Psoas muscle (tissue), 8 donors: ENCODE results near the gene TLCD3B. TPM values are rescaled to one million over a fixed set of nuclear protein-coding genes. Genes with fewer than 3 reads are reported as not detected.
A peak's percentile ranks its signal among the peaks of the same experiment; 100 is the strongest.

ENCODE experiments used
- ATAC-seq, 4 donors: fragments of 200-7000 bp; cut with Tn5 transposase; one replicate each; pipeline ENCODE4 v1.9.1; 2020; ENCODE audit warnings: moderate library complexity in 3 of 4, mild to moderate bottlenecking in 2 of 4
- DNase-seq, 2 donors: peaks; one replicate each; pipeline ENCODE4 v3.0.0-alpha.2; 2020
- H3K27ac ChIP-seq: fragments of 200-600 bp; one replicate; pipeline ENCODE4 v1.8.0; 2022
- H3K27me3 ChIP-seq, 3 donors: fragments of 200-600 bp in 1 of 3; one replicate each; pipeline versions ENCODE4 v1.6.1 to v1.8.0; 2013 to 2022; ENCODE audit warnings: low read length in 2 of 3, mild to moderate bottlenecking in 2 of 3, moderate library complexity in 1 of 3; ENCODE audit not compliant: insufficient read depth in 3 of 3
- H3K36me3 ChIP-seq, 2 donors: fragments of 200-600 bp in 1 of 2; one replicate each; pipeline versions ENCODE4 v1.6.1 to v1.8.0; 2013 to 2022; ENCODE audit warnings: low read depth in 1 of 2, mild to moderate bottlenecking in 1 of 2, moderate library complexity in 1 of 2; ENCODE audit not compliant: insufficient read depth in 1 of 2
- H3K4me1 ChIP-seq: fragments of 200-600 bp; one replicate; pipeline ENCODE4 v1.8.0; 2022
- H3K4me3 ChIP-seq: fragments of 200-600 bp; one replicate; pipeline ENCODE4 v1.8.0; 2022; ENCODE audit warnings: mild to moderate bottlenecking
- H3K9me3 ChIP-seq: fragments of 200-600 bp; one replicate; pipeline ENCODE4 v1.8.0; 2022
- WGBS, 3 donors: extraction: QIAGEN DNeasy Blood & Tissue Kit; methylation state at CpG; one replicate each; pipeline versions ENCODE4 v1.1.6 to v1.1.7; 2013; 5-methylcytosine and 5-hydroxymethylcytosine counted together
- intact Hi-C, 2 donors: fragments of 100-400 bp; cut with DNase I; formaldehyde crosslinking; loops; one replicate each; pipeline versions ENCODE4 v1.11.0 to v1.14.2; 2022
- polyA plus RNA-seq, 3 donors: library from polyadenylated mRNA; stranded (reverse); fragments of 200-250 nt; gene quantifications; one replicate each; pipeline ENCODE4 v1.2.3, GENCODE V29; 2013
- total RNA-seq, 4 donors: library from RNA; stranded (reverse); fragmentation: NEBNext Ultra II Directional in 2 of 4; extraction: Animal tissue kit (Norgen Biotek cat#: 25700) in 2 of 4; gene quantifications; one replicate each; pipeline versions ENCODE4 v1.2.1 to v1.2.4, GENCODE V29; 2021 to 2023
- TF ChIP-seq, protein P1 (sequence below): fragments of 200-600 bp; IDR thresholded peaks from one replicate; pipeline ENCODE4 v1.8.0; 2022; ENCODE audit warnings: antibody characterized with exemption
- donor health status: healthy with polysubstance abuse.
- donor health status: DM: no; HTN: no; CAD: no; lungs with moderate emphysema.
- donor health status: Bipolar disorder and iron deficiency.
- donor health status: healthy.
- donor health status: DM: yes; HTN: yes; CAD: no.
- donor health status: DM: no; HTN: no; CAD: no.
- donor health status: DM: no; HTN: no; CAD: no.
- donor health status: DM: yes; HTN: yes; CAD: no.

TLCD3B gene
- total and polyA plus RNA-seq, 7 donors: 0.13 to 1.9 (median 0.22) TPM

DNA sequence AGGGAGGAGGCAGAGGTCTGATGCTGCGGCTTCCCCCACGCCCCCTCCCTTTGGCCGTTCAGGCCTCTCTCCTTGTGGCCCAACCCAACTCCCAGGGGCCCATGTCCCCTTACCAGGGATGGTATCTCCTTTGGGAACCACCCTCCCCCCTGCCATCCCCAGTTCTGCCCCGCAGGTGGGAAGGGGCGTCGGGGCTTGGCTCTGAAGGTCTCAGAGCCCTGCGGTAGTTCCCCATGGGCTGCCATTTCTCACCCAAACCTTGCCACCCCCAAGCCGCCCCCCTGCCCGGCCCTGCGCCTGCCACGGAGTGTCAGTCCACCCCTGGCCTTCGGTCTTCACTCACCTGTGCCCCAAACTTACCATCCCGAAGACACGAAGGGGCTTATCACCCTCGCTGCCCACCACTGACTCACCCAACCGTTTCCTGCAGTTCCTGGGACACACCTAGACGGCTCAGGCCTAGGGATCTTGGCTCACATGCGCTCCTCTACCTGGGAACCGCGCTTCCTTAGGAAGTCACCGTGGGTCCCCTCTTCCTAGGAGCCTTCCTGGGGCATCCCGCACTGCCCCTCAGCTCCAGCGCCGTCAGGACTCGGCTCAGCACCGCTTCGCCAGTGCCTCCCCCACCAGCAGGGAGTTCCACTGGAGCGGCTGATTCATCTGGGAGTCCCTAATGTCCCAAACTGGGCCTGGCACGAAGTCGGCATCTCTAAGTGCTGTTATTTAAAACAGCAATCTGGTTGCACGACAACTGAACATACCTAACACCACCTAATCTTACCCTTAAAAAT lies 19.2 kb downstream of the TLCD3B start:
- TF ChIP-seq, protein P1, sequence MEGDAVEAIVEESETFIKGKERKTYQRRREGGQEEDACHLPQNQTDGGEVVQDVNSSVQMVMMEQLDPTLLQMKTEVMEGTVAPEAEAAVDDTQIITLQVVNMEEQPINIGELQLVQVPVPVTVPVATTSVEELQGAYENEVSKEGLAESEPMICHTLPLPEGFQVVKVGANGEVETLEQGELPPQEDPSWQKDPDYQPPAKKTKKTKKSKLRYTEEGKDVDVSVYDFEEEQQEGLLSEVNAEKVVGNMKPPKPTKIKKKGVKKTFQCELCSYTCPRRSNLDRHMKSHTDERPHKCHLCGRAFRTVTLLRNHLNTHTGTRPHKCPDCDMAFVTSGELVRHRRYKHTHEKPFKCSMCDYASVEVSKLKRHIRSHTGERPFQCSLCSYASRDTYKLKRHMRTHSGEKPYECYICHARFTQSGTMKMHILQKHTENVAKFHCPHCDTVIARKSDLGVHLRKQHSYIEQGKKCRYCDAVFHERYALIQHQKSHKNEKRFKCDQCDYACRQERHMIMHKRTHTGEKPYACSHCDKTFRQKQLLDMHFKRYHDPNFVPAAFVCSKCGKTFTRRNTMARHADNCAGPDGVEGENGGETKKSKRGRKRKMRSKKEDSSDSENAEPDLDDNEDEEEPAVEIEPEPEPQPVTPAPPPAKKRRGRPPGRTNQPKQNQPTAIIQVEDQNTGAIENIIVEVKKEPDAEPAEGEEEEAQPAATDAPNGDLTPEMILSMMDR: no peak

DNA sequence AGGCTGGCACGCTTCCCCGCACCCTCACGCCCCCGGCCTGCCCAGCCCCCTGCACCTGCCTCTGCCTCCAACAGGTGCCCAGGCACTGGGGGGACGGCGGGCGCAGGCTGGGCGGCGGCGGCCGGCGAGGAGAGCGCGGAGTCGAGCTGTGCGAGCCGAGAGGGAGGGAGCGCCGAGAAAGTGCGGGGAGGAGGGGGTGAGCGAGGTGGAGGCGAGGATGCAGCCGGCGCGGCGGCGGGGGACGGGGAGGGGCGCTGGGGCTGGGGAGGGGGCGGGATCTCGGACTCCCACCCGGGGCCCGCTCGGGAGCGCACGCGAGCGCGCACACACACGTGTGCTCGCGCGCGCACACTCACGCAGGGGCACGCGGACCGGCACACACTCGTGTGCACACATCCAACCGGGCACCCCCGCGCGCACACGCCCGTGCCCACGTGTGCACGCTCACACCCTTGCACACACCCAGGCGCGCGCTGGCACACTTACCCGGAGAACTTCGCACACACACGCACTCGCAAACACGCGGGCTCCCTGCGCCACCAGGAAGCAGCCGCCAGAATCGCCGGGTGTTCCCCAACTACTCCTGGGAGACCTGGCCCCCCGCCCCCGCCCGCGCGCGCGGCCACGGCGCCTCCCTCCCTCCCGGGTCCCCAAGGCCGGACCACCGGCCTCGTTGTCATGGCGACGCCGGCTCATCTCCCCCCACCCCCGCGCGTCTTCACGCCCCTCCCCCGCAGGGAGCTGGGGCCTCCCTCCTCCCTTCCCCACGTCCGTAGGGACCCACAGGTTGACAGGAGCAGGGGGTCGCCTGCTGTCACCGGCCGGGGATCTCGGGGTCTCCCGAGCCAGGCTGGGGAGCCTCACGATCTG lies 20.0 kb downstream of the TLCD3B start, which contains the start of gene DOC2A:
Gene DOC2A (minus strand): TSS at position 184 of the 870 bp plus-strand sequence. CDS start 805 bp downstream, outside the sequence.
- no peak within 1 kb of the TSS for H3K27ac ChIP-seq
- TF ChIP-seq, protein P1: no peak
- WGBS, 3 donors: 1% methylated on average over 49 to 97 of the region's 99 CpGs
- H3K36me3 ChIP-seq: no peaks in the 10 kb centered on the region
- peak in 2 of 4 donors; percentile 10 to 28 for ATAC-seq
- H3K9me3 ChIP-seq: no peaks in the 10 kb centered on the region
- DNase-seq: no peak
- intact Hi-C loops: no loop called here
- peaks cover 0 to 45% (median 17%) of the 10 kb centered on the region in 3 donors for H3K27me3 ChIP-seq
- H3K4me3 ChIP-seq: peak within 1 kb of the TSS; percentile 52
- H3K4me1 ChIP-seq: no peaks in the 10 kb centered on the region

More for the DNA sequence above, 19.2 kb downstream of the TLCD3B start:
- DNase-seq: no peak
- H3K27me3 ChIP-seq: peaks cover 0 to 45% (median 17%) of the 10 kb centered on the region in 3 donors
- intact Hi-C loops: no loop called here
- no peak for ATAC-seq
- no peaks in the 10 kb centered on the region for H3K9me3 ChIP-seq
- H3K4me1 ChIP-seq: no peaks in the 10 kb centered on the region
- no peak overlapping the region for H3K27ac ChIP-seq
- 17 to 21% (median 19%) methylated on average over 27 to 31 of the region's 31 CpGs for WGBS, 3 donors
- peak overlapping the region; percentile 52 for H3K4me3 ChIP-seq
- no peaks in the 10 kb centered on the region for H3K36me3 ChIP-seq

DNA sequence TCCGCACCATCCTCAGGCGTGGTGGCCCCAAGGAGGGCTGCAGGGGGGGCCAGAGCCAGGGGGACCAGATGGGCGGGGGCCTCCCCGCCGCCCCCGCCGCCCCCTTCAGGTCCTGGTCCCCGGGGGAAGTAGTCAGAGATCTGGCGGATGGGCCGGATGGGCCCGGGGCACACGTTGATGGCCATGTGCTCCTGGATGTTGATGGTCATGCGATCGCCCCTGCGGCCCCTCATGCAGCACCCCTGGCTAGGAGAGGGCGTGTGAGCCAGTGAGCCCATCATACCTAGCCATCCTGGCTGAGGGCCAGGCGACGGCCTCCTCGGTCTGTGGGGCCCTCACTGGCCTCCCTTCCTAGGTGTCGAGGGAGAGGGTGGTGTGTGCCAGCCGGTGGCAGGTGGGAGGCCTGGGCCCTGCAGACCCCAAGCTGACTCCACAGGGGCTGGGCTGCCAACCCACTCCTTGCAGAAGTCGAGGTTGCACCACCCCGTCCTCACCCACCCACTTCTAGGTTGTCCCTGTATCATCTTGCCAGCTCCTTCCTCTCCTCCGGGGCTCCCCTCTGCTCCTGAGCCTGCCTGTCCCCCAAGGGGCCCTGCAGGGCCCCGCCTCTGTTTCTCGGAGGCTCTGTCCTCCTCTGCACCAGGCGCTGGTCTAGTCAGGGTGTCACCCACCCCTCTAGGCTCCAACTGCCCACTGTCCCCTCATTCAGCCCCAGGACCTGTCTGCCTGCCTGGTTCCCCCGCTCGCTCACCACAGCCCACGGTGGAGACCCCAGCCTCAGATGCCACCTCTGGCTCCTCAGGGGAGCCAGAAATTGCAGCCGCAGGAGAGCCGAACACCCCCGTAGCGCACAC lies 20.9 kb downstream of the TLCD3B start:
- WGBS, 3 donors: 15 to 19% (median 16%) methylated on average over 28 to 34 of the region's 34 CpGs
- ATAC-seq (no peak), DNase-seq (no peak)
- H3K4me1 ChIP-seq: no peaks in the 10 kb centered on the region
- TF ChIP-seq, protein P1: no peak
- H3K4me3 ChIP-seq: peak overlapping the region; percentile 52
- peaks cover 0 to 45% (median 17%) of the 10 kb centered on the region in 3 donors for H3K27me3 ChIP-seq
- intact Hi-C loops: loop anchor here (5.0 kb wide), 1 partner anchor 148 kb away; the partner anchor contains the start of gene CDIPT (in 2 of the 2)
- no peaks in the 10 kb centered on the region for H3K9me3 ChIP-seq
- no peaks in the 10 kb centered on the region for H3K36me3 ChIP-seq
- H3K27ac ChIP-seq: no peak overlapping the region
